Adrenal gland (tissue), 12 donors: ENCODE measurements around the gene IGSF5. TPM values are rescaled to one million over a fixed set of nuclear protein-coding genes. Genes with fewer than 3 reads are reported as not detected.

Source experiments
- DNase-seq, 7 donors: peaks; one replicate each; pipeline ENCODE4 v3.0.0-alpha.2; 2019 to 2020
- H3K27ac ChIP-seq, 5 donors: fragments of 200-600 bp; sonication (generic) in 4 of 5; 1 replicate in 3 of 5; 2 replicates in 2 of 5; pipeline versions ENCODE4 v1.5.1 to v1.8.0; 2016 to 2020; ENCODE audit warnings: mild to moderate bottlenecking in 1 of 5
- H3K27me3 ChIP-seq: fragments of 200-600 bp; 2 replicates; pipeline ENCODE4 v1.8.0; 2021
- H3K36me3 ChIP-seq, 2 donors: fragments of 200-600 bp; replicated peaks in 1 of 2; 1 replicate in 1 of 2; 2 replicates in 1 of 2; pipeline versions ENCODE4 v1.5.1 to v1.8.0; 2018 to 2022
- H3K4me1 ChIP-seq, 2 donors: fragments of 200-600 bp; replicated peaks in 1 of 2; 1 replicate in 1 of 2; 2 replicates in 1 of 2; pipeline versions ENCODE4 v1.5.1 to v1.8.0; 2018 to 2021
- H3K4me3 ChIP-seq, 4 donors: fragments of 200-600 bp; sonication (generic) in 3 of 4; one replicate each; pipeline ENCODE4 v1.5.1; 2016 to 2018
- H3K9me3 ChIP-seq, 3 donors: fragments of 200-600 bp; sonication (generic) in 1 of 3; replicated peaks in 1 of 3; 1 replicate in 2 of 3; 2 replicates in 1 of 3; pipeline versions ENCODE4 v1.5.1 to v1.8.0; 2016 to 2021
- CTCF ChIP-seq, 6 experiments: fragments of 450-650 bp in 4 of 6; fragments of 200-600 bp in 2 of 6; sonication (generic) in 1 of 6; IDR thresholded peaks; 1 replicate in 5 of 6; 2 replicates in 1 of 6; pipeline versions ENCODE4 v1.5.1 to v1.8.0; 2016 to 2021; ENCODE audit warnings: antibody characterized with exemption in 6 of 6, mild to moderate bottlenecking in 2 of 6, moderate library complexity in 1 of 6
- POLR2A ChIP-seq, 2 donors: fragments of 450-650 bp; IDR thresholded peaks; one replicate each; pipeline ENCODE4 v1.6.1; 2017; ENCODE audit warnings: antibody characterized with exemption in 2 of 2, mild to moderate bottlenecking in 2 of 2, moderate library complexity in 1 of 2
- WGBS, 4 donors: extraction: QIAGEN DNeasy Blood & Tissue Kit in 2 of 4; methylation state at CpG; one replicate each; pipeline versions ENCODE4 v1.1.5 to v1.1.7; 2013 to 2017; 5-methylcytosine and 5-hydroxymethylcytosine counted together
- intact Hi-C, 2 donors: fragments of 100-400 bp; cut with DNase I; formaldehyde crosslinking; loops; one replicate each; pipeline versions ENCODE4 v1.14.1 to v1.15.0; 2022 to 2023
- polyA plus RNA-seq, 3 donors: library from polyadenylated mRNA; stranded (reverse); fragments of 200-250 nt in 2 of 3; fragments of 350-450 nt in 1 of 3; fragmentation: Illumina TruSeq in 1 of 3; extraction: RNeasy Lipid Tissue Mini Kit (QIAGEN cat#74804) in 1 of 3; gene quantifications; one replicate each; pipeline ENCODE4 v1.2.3, GENCODE V29; 2013 to 2014
- total RNA-seq, 9 donors: library from RNA; depleted of rRNA in 4 of 9; stranded (reverse); fragments of >200 nt in 4 of 9; fragments of 120-200 nt in 1 of 9; fragmentation: NEBNext Ultra II Directional in 1 of 9; extraction: Animal tissue kit (Norgen Biotek cat#: 25700) in 1 of 9; gene quantifications; one replicate each; pipeline versions ENCODE4 v1.1.0 to v1.2.4, GENCODE V29; 2013 to 2023
- donor health status: healthy with polysubstance abuse.
- donor health status: Bipolar disorder and iron deficiency.
- donor health status: DM: yes; HTN: yes; CAD: no.
- donor health status: DM: no; HTN: no; CAD: no.
- donor health status: DM: no; HTN: no; CAD: no.
- donor health status: DM: yes; HTN: yes; CAD: no.

The IGSF5 gene
- total and polyA plus RNA-seq, 12 donors = 0.12 to 2.7 (median 0.69) TPM; not detected in 1

- H3K4me1 ChIP-seq = no peaks in the 10 kb centered on the region
- H3K27me3 ChIP-seq = no peaks in the 10 kb centered on the region
- no peak overlapping the region for H3K27ac ChIP-seq
- H3K9me3 ChIP-seq = no peaks in the 10 kb centered on the region
- WGBS, 4 donors = 90 to 98% (median 93%) methylated on average over 6 to 8 of the region's 8 CpGs
- H3K36me3 ChIP-seq = no peaks in the 10 kb centered on the region
- intact Hi-C loops = no loop called here
- H3K4me3 ChIP-seq = no peak overlapping the region
- TF ChIP-seq POLR2A (IDR thresholded peaks at IDR 0.05) (no peak), CTCF (IDR thresholded peaks at IDR 0.05) (no peak)
- DNase-seq = no peak
Observed at GRCh38 chr21:39796466-39796865, 51.5 kb downstream of the IGSF5 start.

DNA sequence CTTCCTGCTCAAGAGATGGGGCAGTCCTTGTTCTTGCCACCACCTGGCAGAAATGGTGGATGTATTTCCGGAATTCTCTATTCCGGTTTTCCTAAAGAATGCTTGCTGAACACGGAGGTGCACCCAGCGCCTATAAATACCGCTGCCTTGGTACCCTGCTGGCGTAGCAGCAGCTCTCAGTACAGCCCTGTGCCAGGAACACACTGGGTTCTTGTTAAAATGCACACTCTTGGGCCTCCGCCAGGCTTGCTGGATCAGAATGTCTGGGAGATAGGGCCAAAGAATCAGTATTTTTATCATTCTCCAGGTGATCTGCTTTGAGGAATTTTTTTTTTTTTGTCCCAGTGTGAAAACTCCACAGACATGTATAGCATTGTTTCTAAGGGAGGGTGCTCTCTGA is 54.2 kb downstream of the IGSF5 start:
- H3K4me3 ChIP-seq = no peak overlapping the region
- TF ChIP-seq CTCF (IDR thresholded peaks at IDR 0.05) (no peak), POLR2A (IDR thresholded peaks at IDR 0.05) (no peak)
- H3K27ac ChIP-seq = no peak overlapping the region
- no peaks in the 10 kb centered on the region for H3K4me1 ChIP-seq
- no peak for DNase-seq
- intact Hi-C loops = no loop called here
- no peaks in the 10 kb centered on the region for H3K9me3 ChIP-seq
- WGBS, 4 donors = 91 to 94% (median 94%) methylated on average over 7 of the region's 7 CpGs
- H3K36me3 ChIP-seq = no peaks in the 10 kb centered on the region
- no peaks in the 10 kb centered on the region for H3K27me3 ChIP-seq

GRCh38 chr21:39800311-39800710 is 55.3 kb downstream of the IGSF5 start:
- DNase-seq = no peak
- intact Hi-C loops = no loop called here
- no peak overlapping the region for H3K4me3 ChIP-seq

DNA sequence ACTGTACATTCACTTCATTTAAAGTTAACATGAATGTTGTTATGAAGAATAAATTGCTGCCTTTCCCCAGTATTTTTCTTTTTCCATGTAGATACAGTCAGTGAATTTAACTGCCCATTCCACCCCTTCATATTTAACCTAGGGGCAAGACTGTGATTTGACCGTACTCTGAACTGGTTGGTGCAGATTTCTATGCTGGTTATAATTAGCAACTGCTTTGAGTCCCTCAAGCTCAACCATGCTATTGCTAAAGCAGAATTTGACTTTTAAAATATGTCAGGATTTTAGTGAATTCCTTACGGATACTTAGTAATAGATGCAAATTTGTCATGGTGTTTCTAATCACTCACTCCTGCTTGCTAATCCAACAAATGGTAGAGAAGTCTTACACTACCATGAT is 57.2 kb downstream of the IGSF5 start:
- TF ChIP-seq CTCF (IDR thresholded peaks at IDR 0.05) (no peak), POLR2A (IDR thresholded peaks at IDR 0.05) (no peak)
- intact Hi-C loops = no loop called here
- H3K27ac ChIP-seq = no peak overlapping the region

More at GRCh38 chr21:39800311-39800710, 55.3 kb downstream of the IGSF5 start:
- Histone ChIP-seq H3K27me3 (no peaks in the 10 kb centered on the region), H3K9me3 (no peaks in the 10 kb centered on the region), H3K4me1 (no peaks in the 10 kb centered on the region), H3K36me3 (no peaks in the 10 kb centered on the region), H3K27ac (no peak overlapping the region)
- 70 to 85% (median 76%) methylated on average over 4 of the region's 4 CpGs for WGBS, 4 donors
- TF ChIP-seq CTCF (IDR thresholded peaks at IDR 0.05) (no peak), POLR2A (IDR thresholded peaks at IDR 0.05) (no peak)

More for the DNA sequence above, 57.2 kb downstream of the IGSF5 start:
- no peaks in the 10 kb centered on the region for H3K36me3 ChIP-seq
- no peaks in the 10 kb centered on the region for H3K9me3 ChIP-seq
- no peaks in the 10 kb centered on the region for H3K27me3 ChIP-seq
- 93 to 98% (median 96%) methylated on average over 2 of the region's 2 CpGs for WGBS, 4 donors
- no peaks in the 10 kb centered on the region for H3K4me1 ChIP-seq
- H3K4me3 ChIP-seq = no peak overlapping the region
- DNase-seq = no peak
